A673 (cell line): ENCODE measurements around the gene IL15. TPM values are rescaled to one million over a fixed set of nuclear protein-coding genes. Genes with fewer than 3 reads are reported as not detected.

Experiments used
- BruUV-seq: library from RNA; stranded (reverse); fragments of 400-500 nt; replicated peaks from 2 replicates; lab custom pipeline; 2021; lab: Mats Ljungman, UMichigan
- CTCF ChIA-PET: fragments of 300-600 bp; sonication (Branson Sonifier 250); formaldehyde crosslinking; loops from one replicate; lab custom pipeline; 2022; ENCODE audit warnings: antibody characterized with exemption; lab: Charles Lee
- POLR2A ChIA-PET: fragments of 300-600 bp; sonication (Branson Sonifier 250); formaldehyde crosslinking; loops from one replicate; lab custom pipeline; 2022; ENCODE audit warnings: antibody characterized with exemption; ENCODE audit not compliant: low non-redundant PET; lab: Charles Lee
- DNase-seq: peaks from one replicate; pipeline ENCODE4 v3.0.0-alpha.2; 2015; ENCODE audit warnings: low spot score
- H3K27ac ChIP-seq: fragments of 200-600 bp; sonication (generic); 2 replicates; pipeline ENCODE4 v1.5.1; 2016; ENCODE audit warnings: mixed run types, low read depth, mild to moderate bottlenecking, mixed read lengths, antibody characterized with exemption, low read length; ENCODE audit not compliant: poor library complexity, severe bottlenecking
- H3K27me3 ChIP-seq: fragments of 200-600 bp; sonication (generic); replicated peaks from 2 replicates; pipeline ENCODE4 v1.6.1; 2017; ENCODE audit warnings: mixed run types, low read depth, mild to moderate bottlenecking, mixed read lengths, antibody characterized with exemption, low read length; ENCODE audit not compliant: insufficient read depth, poor library complexity
- H3K36me3 ChIP-seq: fragments of 200-600 bp; sonication (generic); 2 replicates; pipeline ENCODE4 v1.6.1; 2016; ENCODE audit warnings: mixed run types, mild to moderate bottlenecking, mixed read lengths, antibody characterized with exemption, low read length; ENCODE audit not compliant: insufficient read depth, poor library complexity, severe bottlenecking
- H3K4me1 ChIP-seq: fragments of 200-600 bp; sonication (generic); 2 replicates; pipeline ENCODE4 v1.6.1; 2017; ENCODE audit warnings: mixed run types, mild to moderate bottlenecking, mixed read lengths, antibody characterized with exemption, low read length; ENCODE audit not compliant: insufficient read depth, poor library complexity, severe bottlenecking
- H3K4me3 ChIP-seq: fragments of 200-600 bp; sonication (generic); 2 replicates; pipeline ENCODE4 v1.5.1; 2016; ENCODE audit warnings: low read depth, mixed run types, mild to moderate bottlenecking, mixed read lengths, low read length; ENCODE audit not compliant: poor library complexity, severe bottlenecking
- H3K9me3 ChIP-seq: fragments of 200-600 bp; sonication (generic); 2 replicates; pipeline ENCODE4 v1.6.1; 2016; ENCODE audit warnings: mixed run types, low read depth, mild to moderate bottlenecking, mixed read lengths, antibody characterized with exemption, low read length; ENCODE audit not compliant: poor library complexity, severe bottlenecking
- CTCF ChIP-seq: fragments of 300-800, 200-600 bp; sonication (generic); conservative IDR thresholded peaks from 2 replicates; pipeline ENCODE4 v1.5.1; 2017; ENCODE audit warnings: low read depth, mild to moderate bottlenecking, antibody characterized with exemption, low read length, moderate library complexity, mixed read lengths
- EZH2 ChIP-seq: fragments of 200-600 bp; sonication (generic); IDR thresholded peaks from 2 replicates; pipeline ENCODE4 v1.6.1; 2017; ENCODE audit warnings: borderline replicate concordance, low read depth, mild to moderate bottlenecking, mixed read lengths, antibody characterized with exemption, low read length; ENCODE audit not compliant: poor library complexity, severe bottlenecking
- intact Hi-C: fragments of 100-400 bp; cut with micrococcal nuclease; formaldehyde crosslinking; loops from one replicate; pipeline ENCODE4 v1.10.0; 2022; ENCODE audit not compliant: unreplicated experiment
- total RNA-seq: library from RNA; stranded (reverse); gene quantifications from 2 replicates; pipeline ENCODE4 v1.2.3, GENCODE V29; 2021

Gene IL15
- total RNA-seq, 1 experiment from 2014 or later = 0.21 TPM

DNA sequence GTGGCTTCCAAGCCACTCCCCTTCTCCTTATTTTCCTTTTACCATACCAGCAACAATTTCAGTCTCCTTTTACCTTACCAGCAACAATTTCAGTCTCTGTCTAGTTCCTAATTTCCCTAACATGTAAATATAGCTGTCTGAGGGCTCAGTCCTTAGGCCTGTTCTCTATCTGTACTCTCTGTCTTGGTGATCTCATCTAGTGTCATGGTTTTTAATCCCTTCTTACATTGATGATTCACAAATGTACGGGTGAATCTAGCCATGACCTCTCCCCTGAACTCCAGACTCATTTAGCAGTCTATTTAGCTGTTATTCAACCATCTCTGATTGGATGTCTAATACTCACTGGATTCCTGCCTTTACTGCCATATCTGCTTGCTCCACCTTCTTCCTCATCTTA is 7.2 kb downstream of the IL15 start:
- H3K27me3 ChIP-seq = no peaks in the 10 kb centered on the region
- no peak overlapping the region for H3K27ac ChIP-seq
- no peaks in the 10 kb centered on the region for H3K4me1 ChIP-seq
- ChIA-PET POLR2A (no interaction called here), CTCF (no interaction called here)
- no peaks in the 10 kb centered on the region for H3K36me3 ChIP-seq
- no peak overlapping the region for H3K4me3 ChIP-seq
- no peak for DNase-seq
- BruUV-seq = no TSS peak
- TF ChIP-seq EZH2 = no peak
- no peak for TF ChIP-seq CTCF
- H3K9me3 ChIP-seq = no peaks in the 10 kb centered on the region
- intact Hi-C loops = no loop called here

DNA sequence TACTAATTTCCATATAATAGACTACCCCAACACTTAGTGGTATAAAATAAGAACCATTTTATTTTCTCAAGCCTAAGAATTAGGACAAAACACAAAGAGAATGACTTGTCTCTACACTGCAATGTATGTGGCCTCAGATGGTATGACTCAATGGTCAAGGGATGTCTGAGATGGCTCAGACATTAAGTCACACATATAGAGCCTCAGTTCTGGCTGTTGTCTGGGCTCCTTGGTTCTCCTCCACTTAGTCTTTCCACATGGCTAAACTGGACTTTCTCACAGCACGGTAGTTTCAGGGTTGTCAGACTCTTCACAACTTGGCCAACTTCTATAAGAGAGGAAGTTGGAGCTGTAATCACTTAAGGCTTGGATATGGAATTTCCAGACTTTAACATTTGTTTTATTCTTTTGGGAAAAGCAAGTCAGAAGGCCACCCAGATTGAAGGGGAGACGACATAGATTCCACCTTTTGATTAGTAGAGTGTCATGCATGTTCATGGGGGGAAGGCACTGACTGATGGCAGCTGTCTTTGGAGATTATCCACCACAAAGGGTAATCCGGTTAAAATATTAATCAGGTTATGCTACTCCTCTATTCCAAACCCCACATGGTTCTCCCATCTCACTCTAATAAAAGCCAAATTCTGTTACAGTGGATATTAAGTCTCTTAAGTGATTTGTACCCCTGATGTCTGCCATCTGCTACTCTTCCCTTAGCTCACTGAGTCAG is 9.4 kb downstream of the IL15 start:
- CTCF ChIA-PET = no interaction called here
- BruUV-seq = no TSS peak
- Histone ChIP-seq H3K36me3 (no peaks in the 10 kb centered on the region), H3K9me3 (no peaks in the 10 kb centered on the region), H3K27me3 (no peaks in the 10 kb centered on the region), H3K27ac (no peak overlapping the region), H3K4me1 (no peaks in the 10 kb centered on the region), H3K4me3 (no peak overlapping the region)
- intact Hi-C loops = no loop called here
- TF ChIP-seq EZH2 = no peak
- no peak for TF ChIP-seq CTCF
- POLR2A ChIA-PET = no interaction called here
- no peak for DNase-seq

GRCh38 chr4:141646969-141647368 is 10.6 kb downstream of the IL15 start:
- intact Hi-C loops = no loop called here
- no peaks in the 10 kb centered on the region for H3K4me1 ChIP-seq
- H3K36me3 ChIP-seq = no peaks in the 10 kb centered on the region
- H3K9me3 ChIP-seq = no peaks in the 10 kb centered on the region
- no peak for DNase-seq
- H3K27me3 ChIP-seq = no peaks in the 10 kb centered on the region
- H3K27ac ChIP-seq = no peak overlapping the region
- no TSS peak for BruUV-seq
- no peak overlapping the region for H3K4me3 ChIP-seq
- TF ChIP-seq EZH2 (no peak), CTCF (no peak)
- ChIA-PET CTCF (no interaction called here), POLR2A (no interaction called here)
